GM19193 (cell line): ENCODE measurements around the gene EDEM1.

Source experiments
- POLR2A ChIP-seq: IDR thresholded peaks from 4 replicates; pipeline ENCODE4 v1.6.1; 2011; ENCODE audit not compliant: insufficient read depth, insufficient read length; ENCODE audit errors: extremely low read depth

Gene EDEM1

GRCh38 chr3:5212628-5213573 lies 25.4 kb downstream of the EDEM1 start:
- no peak for TF ChIP-seq POLR2A

- TF ChIP-seq POLR2A: no peak
These were observed 26.1 kb downstream of the EDEM1 start for GRCh38 chr3:5213574-5213966.

DNA sequence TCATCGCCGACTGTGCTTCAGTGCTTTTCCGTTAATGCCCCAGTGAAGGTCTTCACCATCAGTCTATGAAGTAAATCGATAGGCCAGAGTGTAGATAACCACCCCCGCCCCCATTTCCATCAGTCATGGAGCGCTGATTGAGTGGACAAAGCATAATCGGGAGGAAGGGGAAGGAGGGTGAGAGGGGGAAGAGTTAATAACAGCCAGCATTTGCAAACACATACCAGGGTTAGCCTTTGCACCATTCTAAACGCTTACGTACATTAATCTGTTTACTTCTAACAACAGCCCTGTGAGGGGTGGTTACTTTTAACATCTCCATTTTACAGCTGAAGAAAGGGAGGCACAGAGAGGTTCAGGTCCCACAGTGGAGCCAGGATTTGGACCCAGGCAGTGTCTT lies 26.8 kb downstream of the EDEM1 start:
- TF ChIP-seq POLR2A: no peak

DNA sequence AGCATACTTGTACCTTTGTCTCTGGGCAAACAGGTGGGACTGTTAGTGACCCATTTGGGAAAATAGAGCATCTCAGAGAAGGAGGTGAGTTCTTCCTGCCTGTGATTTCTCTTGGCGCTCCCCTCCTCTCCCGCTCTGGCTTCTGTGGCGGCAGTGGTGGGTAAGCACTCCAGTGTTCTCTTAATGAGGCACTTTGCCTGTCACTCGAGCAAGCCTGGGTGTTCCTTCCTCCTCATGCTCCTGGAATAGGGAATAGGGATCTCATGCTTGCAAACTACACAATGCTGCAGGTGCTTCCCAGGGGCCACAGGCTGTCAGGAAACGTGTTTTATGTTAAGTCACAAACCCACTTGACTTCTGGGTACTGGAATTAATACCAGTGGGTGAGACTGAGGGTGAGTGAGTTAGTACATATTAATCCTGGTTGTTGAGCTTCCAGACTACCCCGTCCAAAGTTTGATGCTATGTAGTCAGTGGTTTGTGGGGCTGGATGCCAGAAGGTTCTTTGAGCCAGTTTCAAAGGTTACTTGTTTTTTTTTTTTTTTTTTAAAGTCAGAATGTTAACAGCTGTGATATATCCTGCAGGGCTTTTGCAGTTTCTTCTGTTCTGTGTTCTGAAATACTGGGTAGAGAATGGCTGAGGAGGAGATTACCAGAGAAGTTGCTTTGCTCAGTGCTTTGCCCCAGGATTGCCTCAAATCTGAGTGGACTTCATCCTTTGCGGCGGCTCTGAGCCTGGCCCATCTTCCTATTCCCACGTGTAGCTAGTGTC lies 30.5 kb downstream of the EDEM1 start:
- TF ChIP-seq POLR2A: no peak

DNA sequence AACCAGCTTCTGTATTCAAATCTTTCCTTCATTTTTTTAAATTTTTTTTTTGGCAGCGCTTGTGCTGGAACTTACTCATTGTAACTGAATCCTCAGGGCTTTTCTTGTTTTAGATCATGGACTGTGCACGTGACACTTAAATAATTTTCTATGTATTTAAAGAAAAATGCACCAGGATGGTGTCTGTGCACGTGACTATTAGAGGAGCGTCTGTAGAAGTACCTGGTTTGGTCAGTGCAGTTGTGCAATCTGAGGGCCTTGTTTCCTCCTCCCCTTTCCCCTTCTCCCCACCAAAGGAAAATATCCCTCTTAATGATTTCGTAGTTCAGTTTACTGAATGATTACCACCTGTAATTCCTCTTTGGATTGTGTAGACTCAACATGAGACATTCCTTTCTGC lies 31.3 kb downstream of the EDEM1 start:
- no peak for TF ChIP-seq POLR2A

GRCh38 chr3:5219216-5219615 lies 31.7 kb downstream of the EDEM1 start:
- TF ChIP-seq POLR2A: no peak

- TF ChIP-seq POLR2A: no peak
These were observed 32.7 kb downstream of the EDEM1 start for GRCh38 chr3:5220193-5220592.

DNA sequence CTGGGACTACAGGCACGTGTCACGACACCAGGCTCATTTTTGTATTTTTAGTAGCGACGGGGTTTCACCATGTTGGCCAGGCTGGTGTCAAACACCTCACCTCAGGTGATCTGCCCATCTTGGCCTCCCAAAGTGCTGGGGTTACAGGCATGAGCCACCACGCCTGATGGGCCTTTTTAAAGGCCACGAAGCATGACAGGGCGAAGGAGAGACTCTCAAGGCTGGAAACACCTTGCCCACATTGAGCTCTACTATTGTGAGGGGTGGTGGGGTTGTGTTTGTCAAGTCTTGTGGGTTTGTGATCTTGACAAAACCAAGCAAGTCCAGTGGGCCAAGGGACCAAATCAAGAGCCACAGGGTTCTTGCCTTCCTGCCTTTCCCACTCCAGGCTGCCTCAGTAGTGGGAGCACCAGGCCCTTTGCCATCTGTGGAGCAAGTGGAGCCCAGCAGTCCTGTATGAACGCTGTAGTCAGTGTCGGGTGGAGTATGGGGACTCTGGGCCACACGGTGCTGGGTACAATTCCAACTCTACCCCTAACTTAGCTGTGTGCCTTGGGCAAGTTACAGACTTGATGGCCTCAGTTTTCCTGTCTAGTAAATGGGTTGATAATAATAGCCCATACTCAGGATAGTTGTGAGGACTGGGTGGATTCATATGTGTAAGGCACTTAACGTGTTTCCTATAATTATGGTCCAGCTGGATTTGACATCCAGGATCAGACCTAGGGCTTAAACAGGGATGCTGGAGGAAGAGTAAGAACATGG lies 33.3 kb downstream of the EDEM1 start:
- TF ChIP-seq POLR2A: peak; percentile 10

DNA sequence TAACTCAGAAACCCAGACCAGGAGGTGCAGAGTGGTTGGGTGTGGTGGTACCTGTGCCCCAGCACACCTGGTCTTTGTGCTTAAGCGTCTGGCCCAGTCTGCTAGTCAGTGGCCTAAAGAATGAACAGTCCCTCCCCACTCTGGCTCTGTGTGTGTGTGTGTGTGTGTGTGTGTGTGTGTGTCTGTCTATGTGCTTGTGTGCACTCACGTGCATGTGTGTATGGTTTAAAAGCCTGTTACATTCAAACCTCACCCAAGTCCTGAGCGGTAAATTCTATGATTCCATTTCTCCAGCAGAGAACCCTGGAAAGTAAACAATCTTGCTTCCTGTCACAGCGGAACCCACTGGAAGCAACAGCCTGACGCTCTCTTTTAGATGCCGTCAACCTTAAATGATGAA lies 34.2 kb downstream of the EDEM1 start:
- TF ChIP-seq POLR2A: no peak

GRCh38 chr3:5222283-5223005 lies 34.9 kb downstream of the EDEM1 start:
- no peak for TF ChIP-seq POLR2A

- TF ChIP-seq POLR2A: no peak
These were observed 39.3 kb downstream of the EDEM1 start for GRCh38 chr3:5226783-5227182.

- no peak for TF ChIP-seq POLR2A
These were observed 40.3 kb downstream of the EDEM1 start for GRCh38 chr3:5227812-5228211.

GRCh38 chr3:5229414-5229813 lies 41.9 kb downstream of the EDEM1 start:
- TF ChIP-seq POLR2A: no peak

DNA sequence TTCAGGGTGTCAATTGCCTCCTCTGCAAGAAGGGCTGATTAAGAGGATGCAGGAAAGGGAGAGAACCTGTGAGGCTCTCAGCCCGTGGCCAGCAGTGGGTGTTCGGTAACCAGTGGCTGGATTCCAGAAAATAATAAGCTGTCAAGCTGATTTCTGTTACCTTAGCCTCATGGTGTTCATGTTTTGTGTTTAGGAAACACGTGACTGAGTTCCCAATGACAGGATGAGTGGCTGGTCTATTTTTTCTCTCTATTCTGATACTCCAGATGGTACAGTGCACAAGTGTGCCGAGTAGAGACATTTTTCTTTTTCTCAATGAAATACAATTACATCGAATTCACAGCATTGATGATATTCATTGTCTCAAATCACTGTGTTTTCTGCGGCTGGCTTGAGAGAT lies 43.6 kb downstream of the EDEM1 start:
- no peak for TF ChIP-seq POLR2A
